GM12878 (cell line): ENCODE data around the gene FNTB.

Experiments used
- ATF7 ChIP-seq: fragments of 450-650 bp; IDR thresholded peaks from 2 replicates; pipeline ENCODE4 v1.6.1; 2016; ENCODE audit warnings: low read depth, mild to moderate bottlenecking
- BRCA1 ChIP-seq: IDR thresholded peaks from 2 replicates; pipeline ENCODE4 v1.6.1; 2011; ENCODE audit warnings: low read depth, low read length, improper control_type of control experiment
- CTCF ChIP-seq, 3 experiments: IDR thresholded peaks in 2 of 3; conservative IDR thresholded peaks in 1 of 3; 2 replicates each; pipeline ENCODE4 v1.5.1; 2011; ENCODE audit warnings: low read depth in 3 of 3, low read length in 3 of 3, mild to moderate bottlenecking in 3 of 3, control low read depth in 2 of 3, moderate library complexity in 2 of 3, inconsistent platforms in 1 of 3, mixed read lengths in 1 of 3; ENCODE audit not compliant: control insufficient read depth in 2 of 3, insufficient read depth in 1 of 3; ENCODE audit errors: extremely low read depth in 1 of 3
- ELK1 ChIP-seq: IDR thresholded peaks from 2 replicates; pipeline ENCODE4 v1.6.1; 2012; ENCODE audit warnings: low read depth, low read length, improper control_type of control experiment
- EP300 ChIP-seq, 2 experiments: fragments of 150-350 bp in 1 of 2; IDR thresholded peaks; 2 replicates each; pipeline ENCODE4 v1.6.1; 2011 to 2012; ENCODE audit warnings: low read depth in 2 of 2, low read length in 2 of 2, borderline replicate concordance in 1 of 2, improper control_type of control experiment in 1 of 2, inconsistent platforms in 1 of 2; ENCODE audit not compliant: control insufficient read depth in 1 of 2
- KDM1A ChIP-seq: fragments of 200-600 bp; sonication (generic); IDR thresholded peaks from 2 replicates; pipeline ENCODE4 v1.6.1; 2016; ENCODE audit warnings: borderline replicate concordance
- PBX3 ChIP-seq: IDR thresholded peaks from 2 replicates; pipeline ENCODE4 v1.6.1; 2011; ENCODE audit warnings: mild to moderate bottlenecking, low read depth, low read length, moderate library complexity; ENCODE audit not compliant: insufficient replicate concordance
- REST ChIP-seq: IDR thresholded peaks from 2 replicates; pipeline ENCODE4 v1.6.1; 2012; ENCODE audit warnings: mild to moderate bottlenecking, low read depth, low read length

- TF ChIP-seq CTCF (IDR thresholded peaks at IDR 0.05 in 2 of 3, conservative IDR thresholded peaks at IDR 0.05 in 1 of 3; ENCODE audit: control insufficient read depth in 2 of 3, extremely low read depth in 1 of 3, insufficient read depth in 1 of 3, low read depth in 3 of 3, low read length in 3 of 3), result no peak
- no peak for TF ChIP-seq REST
- no peak for TF ChIP-seq PBX3
- TF ChIP-seq ATF7, result no peak
- TF ChIP-seq BRCA1, result no peak
- no peak for TF ChIP-seq KDM1A
- no peak for TF ChIP-seq ELK1
- TF ChIP-seq EP300 (IDR thresholded peaks at IDR 0.05; ENCODE audit: borderline replicate concordance in 1 of 2, control insufficient read depth in 1 of 2, low read depth in 2 of 2, low read length in 2 of 2), result no peak
These were observed 7.8 kb downstream of the FNTB start for GRCh38 chr14:64994540-64994939.
